Measurements from ENCODE around the gene SOBP.

- TF ChIP-seq, protein P1, sequence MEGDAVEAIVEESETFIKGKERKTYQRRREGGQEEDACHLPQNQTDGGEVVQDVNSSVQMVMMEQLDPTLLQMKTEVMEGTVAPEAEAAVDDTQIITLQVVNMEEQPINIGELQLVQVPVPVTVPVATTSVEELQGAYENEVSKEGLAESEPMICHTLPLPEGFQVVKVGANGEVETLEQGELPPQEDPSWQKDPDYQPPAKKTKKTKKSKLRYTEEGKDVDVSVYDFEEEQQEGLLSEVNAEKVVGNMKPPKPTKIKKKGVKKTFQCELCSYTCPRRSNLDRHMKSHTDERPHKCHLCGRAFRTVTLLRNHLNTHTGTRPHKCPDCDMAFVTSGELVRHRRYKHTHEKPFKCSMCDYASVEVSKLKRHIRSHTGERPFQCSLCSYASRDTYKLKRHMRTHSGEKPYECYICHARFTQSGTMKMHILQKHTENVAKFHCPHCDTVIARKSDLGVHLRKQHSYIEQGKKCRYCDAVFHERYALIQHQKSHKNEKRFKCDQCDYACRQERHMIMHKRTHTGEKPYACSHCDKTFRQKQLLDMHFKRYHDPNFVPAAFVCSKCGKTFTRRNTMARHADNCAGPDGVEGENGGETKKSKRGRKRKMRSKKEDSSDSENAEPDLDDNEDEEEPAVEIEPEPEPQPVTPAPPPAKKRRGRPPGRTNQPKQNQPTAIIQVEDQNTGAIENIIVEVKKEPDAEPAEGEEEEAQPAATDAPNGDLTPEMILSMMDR (IDR thresholded peaks at IDR 0.05; ENCODE audit: borderline replicate concordance, extremely low read depth, low read length, poor library complexity, severe bottlenecking): no peak
- no peak for TF ChIP-seq EZH2 (IDR thresholded peaks at IDR 0.05; ENCODE audit: borderline replicate concordance, low read depth, low read length, severe bottlenecking)
These were observed 4.8 kb upstream of the SOBP start for GRCh38 chr6:107485157-107485556.
